NCI-H345 treated with DMSO at 0.1 percent for 48 hours (cell line): ENCODE results near the gene KRT2.

ENCODE experiments used
- DNase-seq: peaks from one replicate; lab custom pipeline; 2025; ENCODE audit not compliant: unreplicated experiment; lab: John Stamatoyannopoulos, UW

Gene KRT2

DNA sequence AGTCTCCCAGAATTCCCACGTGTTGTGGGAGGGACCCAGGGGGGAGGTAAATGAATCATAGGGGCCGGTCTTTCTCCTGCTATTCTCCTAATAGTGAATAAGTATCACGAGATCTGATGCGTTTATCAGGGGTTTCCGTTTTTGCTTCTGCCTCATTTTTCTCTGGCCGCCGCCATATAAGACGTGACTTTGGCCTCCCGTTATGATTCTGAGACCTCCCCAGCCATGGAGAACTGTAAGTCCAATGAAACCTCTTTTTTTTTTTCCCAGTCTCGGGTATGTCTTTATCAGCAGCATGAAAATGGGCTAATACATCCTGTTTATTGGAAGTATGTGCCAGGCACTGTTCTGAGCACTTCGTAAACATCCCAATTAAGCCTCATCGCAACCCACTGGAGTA, 51.5 kb downstream of the KRT2 start:
- no peak for DNase-seq

DNA sequence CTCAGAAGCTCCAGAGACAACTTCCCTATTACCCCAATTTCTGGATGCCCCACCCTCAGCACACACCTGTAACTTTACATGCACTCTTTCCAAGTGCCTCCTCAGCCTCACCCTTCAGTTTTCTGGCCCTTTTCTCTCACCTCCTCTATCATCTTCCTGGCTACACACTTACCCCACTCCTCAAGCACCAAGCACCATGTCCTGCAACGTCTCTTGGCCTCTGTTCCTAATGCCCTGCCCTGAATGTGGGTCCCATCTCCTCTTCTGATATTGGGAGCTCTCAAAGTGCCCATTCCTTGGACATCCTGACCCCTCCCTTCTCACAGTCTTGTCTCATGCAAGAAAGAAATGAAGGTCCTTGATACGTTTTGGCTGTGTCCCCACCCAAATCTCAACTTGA, 51.9 kb downstream of the KRT2 start:
- no peak for DNase-seq

DNA sequence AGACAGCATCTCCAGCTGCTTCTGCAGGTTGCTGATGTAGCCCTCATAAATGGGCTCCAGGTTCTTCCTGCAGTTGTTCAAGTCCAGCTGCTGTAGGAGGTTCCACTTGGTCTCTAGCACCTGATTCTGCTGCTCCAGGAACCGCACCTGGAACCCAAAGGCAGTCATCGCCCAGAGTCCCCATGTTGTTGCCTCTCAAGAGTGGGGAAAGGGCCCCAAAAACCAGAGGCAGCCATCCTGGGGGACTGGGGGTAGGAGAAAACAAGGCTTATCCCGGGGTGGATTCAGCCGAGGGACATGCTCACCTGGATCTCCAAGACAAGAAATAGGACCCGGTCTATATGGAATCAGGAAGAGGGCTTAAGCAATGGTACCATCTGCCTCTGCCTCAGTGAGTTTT, 53.0 kb downstream of the KRT2 start:
- no peak for DNase-seq
